HL-60 (cell line): Measurements from ENCODE around the gene ALPK1.

Experiments used
- GABPA ChIP-seq: IDR thresholded peaks from 2 replicates; pipeline ENCODE4 v1.6.1; 2012; ENCODE audit warnings: low read depth
- POLR2AphosphoS5 ChIP-seq: IDR thresholded peaks from 2 replicates; pipeline ENCODE4 v1.6.1; 2012; ENCODE audit warnings: low read depth
- REST ChIP-seq: IDR thresholded peaks from 2 replicates; pipeline ENCODE4 v1.6.1; 2012; ENCODE audit warnings: low read depth; ENCODE audit not compliant: insufficient replicate concordance
- SPI1 ChIP-seq: IDR thresholded peaks from 2 replicates; pipeline ENCODE4 v1.6.1; 2012; ENCODE audit warnings: low read depth, mild to moderate bottlenecking, borderline replicate concordance
- TF ChIP-seq, protein P1 (sequence below): IDR thresholded peaks from one replicate; pipeline ENCODE4 v1.5.1; 2011; ENCODE audit warnings: low read length, control low read depth, inconsistent platforms; ENCODE audit not compliant: insufficient read depth

GRCh38 chr4:112357897-112358296 is 60.7 kb downstream of the ALPK1 start:
- TF ChIP-seq, protein P1, sequence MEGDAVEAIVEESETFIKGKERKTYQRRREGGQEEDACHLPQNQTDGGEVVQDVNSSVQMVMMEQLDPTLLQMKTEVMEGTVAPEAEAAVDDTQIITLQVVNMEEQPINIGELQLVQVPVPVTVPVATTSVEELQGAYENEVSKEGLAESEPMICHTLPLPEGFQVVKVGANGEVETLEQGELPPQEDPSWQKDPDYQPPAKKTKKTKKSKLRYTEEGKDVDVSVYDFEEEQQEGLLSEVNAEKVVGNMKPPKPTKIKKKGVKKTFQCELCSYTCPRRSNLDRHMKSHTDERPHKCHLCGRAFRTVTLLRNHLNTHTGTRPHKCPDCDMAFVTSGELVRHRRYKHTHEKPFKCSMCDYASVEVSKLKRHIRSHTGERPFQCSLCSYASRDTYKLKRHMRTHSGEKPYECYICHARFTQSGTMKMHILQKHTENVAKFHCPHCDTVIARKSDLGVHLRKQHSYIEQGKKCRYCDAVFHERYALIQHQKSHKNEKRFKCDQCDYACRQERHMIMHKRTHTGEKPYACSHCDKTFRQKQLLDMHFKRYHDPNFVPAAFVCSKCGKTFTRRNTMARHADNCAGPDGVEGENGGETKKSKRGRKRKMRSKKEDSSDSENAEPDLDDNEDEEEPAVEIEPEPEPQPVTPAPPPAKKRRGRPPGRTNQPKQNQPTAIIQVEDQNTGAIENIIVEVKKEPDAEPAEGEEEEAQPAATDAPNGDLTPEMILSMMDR: no peak
- TF ChIP-seq POLR2AphosphoS5 (no peak), GABPA (no peak), REST (no peak), SPI1 (no peak)
